NT2/D1 (cell line): Measurements from ENCODE around the gene DNM1L.

ENCODE experiments used
- DNase-seq: peaks from one replicate; pipeline ENCODE4 v3.0.0-alpha.2; 2011; ENCODE audit warnings: low read depth, low spot score
- H3K27me3 ChIP-seq: 2 replicates; pipeline ENCODE4 v1.6.0; 2011; ENCODE audit warnings: mild to moderate bottlenecking; ENCODE audit not compliant: insufficient read length, insufficient read depth
- H3K36me3 ChIP-seq: 2 replicates; pipeline ENCODE4 v1.6.1; 2011; ENCODE audit warnings: mild to moderate bottlenecking, low read length, mixed read lengths; ENCODE audit not compliant: insufficient read depth, insufficient read length
- H3K4me1 ChIP-seq: 2 replicates; pipeline ENCODE4 v1.5.1; 2011; ENCODE audit not compliant: insufficient read depth, insufficient read length
- H3K4me3 ChIP-seq: 2 replicates; pipeline ENCODE4 v1.5.1; 2011; ENCODE audit warnings: low read depth; ENCODE audit not compliant: insufficient read length
- H3K9ac ChIP-seq: 2 replicates; pipeline ENCODE4 v1.6.0; 2011; ENCODE audit warnings: low read depth; ENCODE audit not compliant: insufficient read length
- H3K9me3 ChIP-seq: 2 replicates; pipeline ENCODE4 v1.5.1; 2011; ENCODE audit warnings: mild to moderate bottlenecking, low read length; ENCODE audit not compliant: insufficient read depth
- SUZ12 ChIP-seq: IDR thresholded peaks from 2 replicates; pipeline ENCODE4 v1.6.1; 2011; ENCODE audit not compliant: insufficient read length, insufficient read depth; ENCODE audit errors: extremely low read depth
- YY1 ChIP-seq: IDR thresholded peaks from 2 replicates; pipeline ENCODE4 v1.6.1; 2011; ENCODE audit not compliant: insufficient read length, insufficient read depth
- ZNF274 ChIP-seq: IDR thresholded peaks from 2 replicates; pipeline ENCODE4 v1.6.1; 2011; ENCODE audit warnings: mild to moderate bottlenecking, low read depth, low read length

Gene DNM1L

GRCh38 chr12:32777159-32777558 lies 98.1 kb downstream of the DNM1L start:
- Histone ChIP-seq H3K9me3 (no peaks in the 10 kb centered on the region), H3K36me3 (no peaks in the 10 kb centered on the region), H3K27me3 (no peaks in the 10 kb centered on the region), H3K4me1 (peaks cover 2% of the 10 kb centered on the region), H3K9ac (no peak overlapping the region), H3K4me3 (no peak overlapping the region)
- TF ChIP-seq YY1 (no peak), ZNF274 (no peak)
- DNase-seq = no peak

DNA sequence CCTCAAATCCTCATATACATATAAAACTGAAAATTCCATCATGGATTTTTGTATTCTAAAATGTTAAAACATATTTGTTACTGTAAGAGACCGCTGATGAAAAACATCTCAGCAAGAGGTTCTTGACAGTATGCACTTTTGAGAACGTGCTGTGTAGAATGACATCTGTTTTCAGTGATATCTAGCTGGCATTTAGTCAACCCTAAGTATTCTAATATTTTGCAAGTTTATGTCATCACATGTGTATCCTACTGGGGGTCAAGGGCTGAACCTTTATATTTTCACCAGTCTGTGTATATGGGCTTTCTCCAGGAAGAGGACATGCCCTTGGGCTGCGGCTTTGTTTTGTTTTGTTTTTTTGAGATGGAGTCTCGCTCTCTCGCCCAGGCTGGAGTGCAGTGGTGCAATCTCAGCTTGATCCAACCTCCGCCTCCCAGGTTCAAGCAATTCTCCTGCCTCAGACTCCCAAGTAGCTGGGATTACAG lies 98.6 kb downstream of the DNM1L start:
- H3K36me3 ChIP-seq = no peaks in the 10 kb centered on the region
- H3K4me3 ChIP-seq = no peak overlapping the region
- H3K9me3 ChIP-seq = no peaks in the 10 kb centered on the region
- H3K4me1 ChIP-seq = peaks cover 2% of the 10 kb centered on the region
- no peak for DNase-seq
- H3K27me3 ChIP-seq = no peaks in the 10 kb centered on the region
- no peak for TF ChIP-seq YY1
- no peak for TF ChIP-seq ZNF274
- no peak for TF ChIP-seq SUZ12
- H3K9ac ChIP-seq = no peak overlapping the region

- Histone ChIP-seq H3K4me1 (peaks cover 2% of the 10 kb centered on the region), H3K36me3 (no peaks in the 10 kb centered on the region), H3K27me3 (no peaks in the 10 kb centered on the region), H3K9me3 (no peaks in the 10 kb centered on the region), H3K4me3 (no peak overlapping the region), H3K9ac (no peak overlapping the region)
- no peak for DNase-seq
- TF ChIP-seq YY1 (no peak), ZNF274 (no peak)
These were observed 101.0 kb downstream of the DNM1L start for GRCh38 chr12:32780071-32780470.

GRCh38 chr12:32783029-32783428 lies 103.9 kb downstream of the DNM1L start:
- DNase-seq = no peak
- Histone ChIP-seq H3K27me3 (no peaks in the 10 kb centered on the region), H3K4me1 (peaks cover 2% of the 10 kb centered on the region), H3K9me3 (peaks cover 3% of the 10 kb centered on the region; the same call in 1 of the 2 replicates), H3K36me3 (no peaks in the 10 kb centered on the region), H3K4me3 (no peak overlapping the region), H3K9ac (no peak overlapping the region)
- no peak for TF ChIP-seq YY1
- TF ChIP-seq SUZ12 = no peak
- no peak for TF ChIP-seq ZNF274

GRCh38 chr12:32785557-32785956 lies 106.5 kb downstream of the DNM1L start:
- H3K9me3 ChIP-seq = peaks cover 7% of the 10 kb centered on the region; the same call in 1 of the 2 replicates
- H3K4me1 ChIP-seq = no peaks in the 10 kb centered on the region
- H3K4me3 ChIP-seq = no peak overlapping the region
- no peaks in the 10 kb centered on the region for H3K27me3 ChIP-seq
- TF ChIP-seq SUZ12 = no peak
- TF ChIP-seq ZNF274 = no peak
- no peak overlapping the region for H3K9ac ChIP-seq
- peaks cover 11% of the 10 kb centered on the region for H3K36me3 ChIP-seq
- DNase-seq = no peak

- Histone ChIP-seq H3K27me3 (no peaks in the 10 kb centered on the region), H3K9me3 (peaks cover 7% of the 10 kb centered on the region; the same call in 1 of the 2 replicates), H3K36me3 (peaks cover 27% of the 10 kb centered on the region), H3K4me1 (no peaks in the 10 kb centered on the region), H3K9ac (no peak overlapping the region), H3K4me3 (no peak overlapping the region)
- DNase-seq = no peak
- TF ChIP-seq YY1 (no peak), ZNF274 (no peak), SUZ12 (no peak)
These were observed 109.3 kb downstream of the DNM1L start for GRCh38 chr12:32788405-32788804.

DNA sequence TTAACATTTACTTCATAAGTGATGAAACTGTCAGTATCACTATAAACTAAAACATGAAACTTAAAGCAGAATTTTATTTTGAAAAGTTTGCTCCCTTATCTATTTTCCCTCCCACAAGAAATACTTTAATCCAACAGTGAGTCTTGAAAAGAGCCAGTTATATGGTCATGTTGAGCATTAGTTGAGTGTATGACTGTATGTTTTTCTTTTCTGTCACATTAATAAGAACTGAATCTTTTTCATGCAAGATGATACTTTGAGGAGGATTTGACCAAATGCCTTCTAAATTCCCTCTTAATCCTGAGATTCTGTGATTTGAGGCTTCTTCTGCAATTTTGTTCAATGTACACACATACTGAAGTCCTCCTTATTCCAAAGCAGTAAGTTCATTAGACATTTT lies 110.3 kb downstream of the DNM1L start:
- Histone ChIP-seq H3K36me3 (peaks cover 30% of the 10 kb centered on the region), H3K27me3 (no peaks in the 10 kb centered on the region), H3K9ac (no peak overlapping the region), H3K4me3 (no peak overlapping the region), H3K9me3 (peaks cover 7% of the 10 kb centered on the region; the same call in 1 of the 2 replicates), H3K4me1 (no peaks in the 10 kb centered on the region)
- DNase-seq = no peak
- TF ChIP-seq SUZ12 (no peak), YY1 (no peak), ZNF274 (no peak)

DNA sequence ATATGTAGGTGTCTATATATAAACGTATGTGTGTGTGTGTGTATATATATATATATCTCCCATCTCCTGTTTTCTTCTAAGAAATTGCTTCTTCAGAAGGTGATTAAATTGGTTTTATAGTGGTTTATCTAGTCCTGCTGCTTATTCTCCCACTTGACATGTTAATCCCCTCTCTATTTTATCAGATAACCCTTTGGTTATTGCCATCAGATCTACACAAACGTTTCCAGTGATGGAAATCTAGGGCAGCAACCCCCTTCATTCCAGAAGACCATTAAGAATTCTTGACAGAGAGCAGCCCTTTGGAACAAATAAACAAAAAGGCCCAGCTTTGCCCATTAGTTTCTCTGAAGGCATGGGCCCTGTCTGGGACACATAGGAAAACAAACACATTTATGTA lies 110.8 kb downstream of the DNM1L start:
- H3K9me3 ChIP-seq = peaks cover 7% of the 10 kb centered on the region; the same call in 1 of the 2 replicates
- H3K4me1 ChIP-seq = no peaks in the 10 kb centered on the region
- peaks cover 30% of the 10 kb centered on the region for H3K36me3 ChIP-seq
- H3K9ac ChIP-seq = no peak overlapping the region
- TF ChIP-seq ZNF274 = no peak
- no peak for TF ChIP-seq SUZ12
- TF ChIP-seq YY1 = no peak
- no peak for DNase-seq
- H3K27me3 ChIP-seq = no peaks in the 10 kb centered on the region
- no peak overlapping the region for H3K4me3 ChIP-seq
